H9 (cell line): ENCODE measurements around the gene DNASE1L3. TPM values are rescaled to one million over a fixed set of nuclear protein-coding genes. Genes with fewer than 3 reads are reported as not detected.

Experiments
- DNase-seq: peaks from one replicate; pipeline ENCODE4 v3.0.0-alpha.2; 2017
- H2AFZ ChIP-seq: one replicate; pipeline ENCODE4 v1.6.1; 2013; ENCODE audit warnings: mild to moderate bottlenecking, low read length, control low read depth, moderate library complexity
- H2AK5ac ChIP-seq: 2 replicates; pipeline ENCODE4 v1.6.1; 2013; ENCODE audit warnings: low read length, control low read depth, mixed read lengths; ENCODE audit not compliant: insufficient read length
- H2BK120ac ChIP-seq: one replicate; pipeline ENCODE4 v1.6.1; 2013; ENCODE audit warnings: low read depth, mild to moderate bottlenecking, low read length, control low read depth, inconsistent platforms; ENCODE audit not compliant: poor library complexity, severe bottlenecking
- H2BK12ac ChIP-seq: 2 replicates; pipeline ENCODE4 v1.6.1; 2013; ENCODE audit warnings: low read length, control low read depth, mixed read lengths, low read depth; ENCODE audit not compliant: insufficient read length
- H2BK15ac ChIP-seq: 2 replicates; pipeline ENCODE4 v1.6.1; 2013; ENCODE audit warnings: low read depth, low read length, control low read depth
- H2BK20ac ChIP-seq: one replicate; pipeline ENCODE4 v1.6.1; 2013; ENCODE audit warnings: low read depth, mild to moderate bottlenecking, low read length, control low read depth, inconsistent platforms; ENCODE audit not compliant: poor library complexity, severe bottlenecking
- H2BK5ac ChIP-seq: 2 replicates; pipeline ENCODE4 v1.6.1; 2013; ENCODE audit warnings: low read length, control low read depth, mixed read lengths; ENCODE audit not compliant: insufficient read length
- H3K14ac ChIP-seq: 2 replicates; pipeline ENCODE4 v1.6.1; 2013; ENCODE audit warnings: low read length, control low read depth; ENCODE audit not compliant: insufficient read depth
- H3K18ac ChIP-seq: 2 replicates; pipeline ENCODE4 v1.6.1; 2013; ENCODE audit warnings: low read depth, mild to moderate bottlenecking, mixed read lengths, low read length, control low read depth; ENCODE audit not compliant: insufficient read length
- H3K23ac ChIP-seq: 2 replicates; pipeline ENCODE4 v1.6.1; 2013; ENCODE audit warnings: low read length, control low read depth, mixed read lengths, low read depth; ENCODE audit not compliant: insufficient read length
- H3K23me2 ChIP-seq: 2 replicates; pipeline ENCODE4 v1.6.1; 2013; ENCODE audit warnings: low read depth, mild to moderate bottlenecking, mixed read lengths, low read length, control low read depth; ENCODE audit not compliant: insufficient read length, poor library complexity, severe bottlenecking
- H3K27ac ChIP-seq: 2 replicates; pipeline ENCODE4 v1.5.1; 2013; ENCODE audit warnings: low read length, control low read depth, mixed read lengths, low read depth; ENCODE audit not compliant: insufficient read length
- H3K27me3 ChIP-seq: 2 replicates; pipeline ENCODE4 v1.6.1; 2013; ENCODE audit warnings: low read length, control low read depth, inconsistent platforms; ENCODE audit not compliant: insufficient read depth
- H3K4ac ChIP-seq: 2 replicates; pipeline ENCODE4 v1.6.1; 2013; ENCODE audit warnings: low read depth, mild to moderate bottlenecking, control low read depth, inconsistent platforms, low read length, moderate library complexity
- H3K4me1 ChIP-seq: 2 replicates; pipeline ENCODE4 v1.6.1; 2013; ENCODE audit warnings: low read length, control low read depth, inconsistent platforms; ENCODE audit not compliant: insufficient read depth
- H3K4me2 ChIP-seq: 2 replicates; pipeline ENCODE4 v1.6.1; 2013; ENCODE audit warnings: low read length, control low read depth, mixed read lengths; ENCODE audit not compliant: insufficient read length, insufficient read depth
- H3K56ac ChIP-seq: 2 replicates; pipeline ENCODE4 v1.6.1; 2013; ENCODE audit warnings: low read depth, mild to moderate bottlenecking, mixed read lengths, low read length, control low read depth; ENCODE audit not compliant: insufficient read length
- H3K79me1 ChIP-seq: 2 replicates; pipeline ENCODE4 v1.6.1; 2013; ENCODE audit warnings: low read depth, mild to moderate bottlenecking, moderate library complexity, low read length, control low read depth, inconsistent platforms; ENCODE audit not compliant: insufficient read depth, poor library complexity, severe bottlenecking
- H3K79me2 ChIP-seq: 2 replicates; pipeline ENCODE4 v1.6.1; 2013; ENCODE audit warnings: low read length, control low read depth, inconsistent platforms; ENCODE audit not compliant: insufficient read depth
- H3K9ac ChIP-seq: 2 replicates; pipeline ENCODE4 v1.6.1; 2013; ENCODE audit warnings: low read length, control low read depth, mixed read lengths; ENCODE audit not compliant: insufficient read length; ENCODE audit errors: extremely low read depth
- H3K9me3 ChIP-seq: one replicate; pipeline ENCODE4 v1.6.1; 2013; ENCODE audit warnings: low read depth, low read length, inconsistent platforms; ENCODE audit not compliant: control insufficient read depth
- H3T11ph ChIP-seq: one replicate; pipeline ENCODE4 v1.6.1; 2013; ENCODE audit warnings: mild to moderate bottlenecking, low read length, control low read depth, inconsistent platforms
- H4K20me1 ChIP-seq: one replicate; pipeline ENCODE4 v1.6.1; 2013; ENCODE audit not compliant: control insufficient read depth, insufficient read length, insufficient read depth
- H4K5ac ChIP-seq: 2 replicates; pipeline ENCODE4 v1.6.1; 2013; ENCODE audit warnings: low read depth, mild to moderate bottlenecking, mixed read lengths, low read length, control low read depth; ENCODE audit not compliant: insufficient read length
- H4K8ac ChIP-seq: replicated peaks from 2 replicates; pipeline ENCODE4 v1.6.1; 2013; ENCODE audit warnings: low read length, control low read depth, mixed read lengths, low read depth; ENCODE audit not compliant: insufficient read length
- H4K91ac ChIP-seq: 2 replicates; pipeline ENCODE4 v1.6.1; 2013; ENCODE audit warnings: low read depth, mild to moderate bottlenecking, moderate library complexity, mixed read lengths, low read length, control low read depth; ENCODE audit not compliant: insufficient read length
- H3K27ac Mint-ChIP-seq, 3 experiments: 2 replicates in 2 of 3; 3 replicates in 1 of 3; pipeline ENCODE4 v1.8.0; 2020 to 2021; ENCODE audit warnings: mixed read lengths in 3 of 3, mild to moderate bottlenecking in 1 of 3, moderate library complexity in 1 of 3
- H3K27me3 Mint-ChIP-seq: 2 replicates; pipeline ENCODE4 v1.8.0; 2021; ENCODE audit warnings: low read depth, mild to moderate bottlenecking, moderate library complexity, mixed read lengths
- H3K36me3 Mint-ChIP-seq, 3 experiments: 2 replicates in 2 of 3; 3 replicates in 1 of 3; pipeline ENCODE4 v1.8.0; 2020 to 2021; ENCODE audit warnings: low read depth in 3 of 3, mixed read lengths in 3 of 3; ENCODE audit not compliant: insufficient read depth in 1 of 3
- H3K4me1 Mint-ChIP-seq, 2 experiments: 2 replicates each; pipeline ENCODE4 v1.8.0; 2020; ENCODE audit warnings: mixed read lengths in 2 of 2
- H3K4me3 Mint-ChIP-seq, 2 experiments: 2 replicates in 1 of 2; 3 replicates in 1 of 2; pipeline ENCODE4 v1.8.0; 2020 to 2021; ENCODE audit warnings: mild to moderate bottlenecking in 2 of 2, mixed read lengths in 2 of 2, moderate library complexity in 1 of 2
- H3K9me3 Mint-ChIP-seq, 2 experiments: 2 replicates in 1 of 2; 3 replicates in 1 of 2; pipeline ENCODE4 v1.8.0; 2020; ENCODE audit warnings: mild to moderate bottlenecking in 2 of 2, mixed read lengths in 2 of 2, moderate library complexity in 1 of 2
- CTCF ChIP-seq: fragments of 200-600 bp; sonication (generic); conservative IDR thresholded peaks from 3 replicates; pipeline ENCODE4 v1.8.0; 2021; ENCODE audit warnings: antibody characterized with exemption, mild to moderate bottlenecking
- WGBS: extraction: QIAGEN DNeasy Blood & Tissue Kit; methylation state at CpG from one replicate; pipeline ENCODE4 v1.1.7; 2013; ENCODE audit warnings: missing lambda C conversion rate, low lambda C conversion rate, mixed read lengths; ENCODE audit not compliant: insufficient read length; ENCODE audit errors: extremely low coverage; 5-methylcytosine and 5-hydroxymethylcytosine counted together
- total RNA-seq: library from RNA; stranded (reverse); gene quantifications from 2 replicates; pipeline ENCODE4 v1.2.1, GENCODE V29; 2021

The DNASE1L3 gene
- total RNA-seq, 1 experiment from 2014 or later: not detected

- Histone ChIP-seq H3K27ac (no peak overlapping the region), H3K23me2 (no peaks in the 10 kb centered on the region), H4K5ac (no peak overlapping the region), H3K4me1 (no peaks in the 10 kb centered on the region), H3K9me3 (no peaks in the 10 kb centered on the region), H3K4ac (no peak overlapping the region), H3K23ac (no peak overlapping the region), H2BK120ac (no peak overlapping the region), H2BK20ac (no peak overlapping the region), H3K27me3 (no peaks in the 10 kb centered on the region), H4K8ac (no peak overlapping the region), H2AFZ (no peak overlapping the region), H2BK12ac (no peak overlapping the region), H3K9ac (no peak overlapping the region), H3K56ac (no peak overlapping the region), H2AK5ac (no peak overlapping the region), H2BK15ac (no peak overlapping the region), H3K18ac (no peak overlapping the region), H3T11ph (no peak overlapping the region), H3K79me2 (no peaks in the 10 kb centered on the region), H3K14ac (no peak overlapping the region), H3K4me2 (no peak overlapping the region), H2BK5ac (no peak overlapping the region), H4K20me1 (no peaks in the 10 kb centered on the region), H4K91ac (no peak overlapping the region), H3K79me1 (no peaks in the 10 kb centered on the region)
- no peak for DNase-seq
- no peaks in the 10 kb centered on the region; a peak in 1 of 4 replicates for H3K4me1 Mint-ChIP-seq
- no peak overlapping the region for H3K4me3 Mint-ChIP-seq
- no peak overlapping the region for H3K27ac Mint-ChIP-seq
- peaks cover 17% of the 10 kb centered on the region for H3K27me3 Mint-ChIP-seq
- no CpG with 5 or more reads among the region's 5 CpGs for WGBS
- no peaks in the 10 kb centered on the region for H3K36me3 Mint-ChIP-seq
- no peaks in the 10 kb centered on the region; a peak in 3 of 5 replicates for H3K9me3 Mint-ChIP-seq
- no peak for TF ChIP-seq CTCF
These were observed 4.3 kb downstream of the DNASE1L3 start for GRCh38 chr3:58206406-58207011.
